Tongue (tissue), 2 donors: Measurements from ENCODE around the gene KIZ. TPM values are rescaled to one million over a fixed set of nuclear protein-coding genes. Genes with fewer than 3 reads are reported as not detected.

Experiments
- DNase-seq: peaks from one replicate; pipeline ENCODE4 v3.0.0-alpha.2; 2015
- total RNA-seq: library from RNA; depleted of rRNA; stranded (reverse); fragments of >200 nt; gene quantifications from one replicate; pipeline ENCODE4 v1.2.3, GENCODE V29; 2014

The KIZ gene
- 19.0 TPM for total RNA-seq

GRCh38 chr20:21125849-21126580 lies at the start of gene KIZ:
TSS of gene KIZ (plus strand) at chr20:21126082. CDS start at chr20:21126116, 34 bp downstream.
- peak; percentile 98 for DNase-seq

GRCh38 chr20:21077809-21078345 lies 48.0 kb upstream of the KIZ start:
- no peak for DNase-seq

- DNase-seq: no peak
Measured at GRCh38 chr20:21082584-21082983, 43.3 kb upstream of the KIZ start.

- no peak for DNase-seq
Measured at GRCh38 chr20:21083825-21084325, 42.0 kb upstream of the KIZ start.

GRCh38 chr20:21087862-21088540 lies 37.9 kb upstream of the KIZ start:
- DNase-seq: no peak

GRCh38 chr20:21089391-21089790 lies 36.5 kb upstream of the KIZ start:
- no peak for DNase-seq

GRCh38 chr20:21090111-21090618 lies 35.7 kb upstream of the KIZ start:
- DNase-seq: no peak

GRCh38 chr20:21090721-21091120 lies 35.2 kb upstream of the KIZ start:
- DNase-seq: no peak

GRCh38 chr20:21092806-21093205 lies 33.1 kb upstream of the KIZ start:
- no peak for DNase-seq

- DNase-seq: no peak
Measured at GRCh38 chr20:21096321-21097043, 29.4 kb upstream of the KIZ start.

- no peak for DNase-seq
Measured at GRCh38 chr20:21099751-21100577, 25.9 kb upstream of the KIZ start.

- no peak for DNase-seq
Measured at GRCh38 chr20:21100578-21101452, 25.1 kb upstream of the KIZ start.

GRCh38 chr20:21101453-21101931 lies 24.4 kb upstream of the KIZ start:
- DNase-seq: no peak

- DNase-seq: no peak
Measured at GRCh38 chr20:21101932-21102575, 23.8 kb upstream of the KIZ start.

GRCh38 chr20:21102603-21103311 lies 23.1 kb upstream of the KIZ start:
- DNase-seq: no peak

- no peak for DNase-seq
Measured at GRCh38 chr20:21103582-21104465, 22.1 kb upstream of the KIZ start.

- no peak for DNase-seq
Measured at GRCh38 chr20:21104466-21104761, 21.5 kb upstream of the KIZ start.

- no peak for DNase-seq
Measured at GRCh38 chr20:21104921-21105320, 21.0 kb upstream of the KIZ start.
